Stomach (tissue), 4 donors: ENCODE measurements around the gene FAM3A.

Experiments used
- CTCF ChIP-seq, 7 experiments: fragments of 450-650 bp in 4 of 7; fragments of 200-600 bp in 3 of 7; sonication (generic) in 3 of 7; IDR thresholded peaks; one replicate each; pipeline ENCODE4 v1.5.1; 2016 to 2019; ENCODE audit warnings: antibody characterized with exemption in 7 of 7, control low read depth in 2 of 7, mild to moderate bottlenecking in 1 of 7
- EP300 ChIP-seq: sonication (generic); formaldehyde crosslinking; IDR thresholded peaks from one replicate; pipeline ENCODE4 v1.6.1; 2017; ENCODE audit warnings: antibody characterized with exemption
- POLR2A ChIP-seq, 4 donors: fragments of 450-650 bp; IDR thresholded peaks; one replicate each; pipeline ENCODE4 v1.6.1; 2016; ENCODE audit warnings: antibody characterized with exemption in 4 of 4, control low read depth in 2 of 4, mild to moderate bottlenecking in 1 of 4, moderate library complexity in 1 of 4
- POLR2AphosphoS5 ChIP-seq, 3 donors: sonication (generic); formaldehyde crosslinking; IDR thresholded peaks; one replicate each; pipeline ENCODE4 v1.6.1; 2016; ENCODE audit warnings: antibody characterized with exemption in 3 of 3

GRCh38 chrX:154541589-154541895 is 25.5 kb upstream of the FAM3A start:
- TF ChIP-seq CTCF (IDR thresholded peaks at IDR 0.05) (no peak), POLR2A (IDR thresholded peaks at IDR 0.05) (no peak), EP300 (no peak), POLR2AphosphoS5 (IDR thresholded peaks at IDR 0.05) (no peak)
